Measurements from ENCODE around the gene FBLN2.
"Not testable (repeated sequence)": the region's sequence is repeated elsewhere in the genome, so short reads cannot be mapped to it uniquely, and the experiment has no call there.

Gene FBLN2

DNA sequence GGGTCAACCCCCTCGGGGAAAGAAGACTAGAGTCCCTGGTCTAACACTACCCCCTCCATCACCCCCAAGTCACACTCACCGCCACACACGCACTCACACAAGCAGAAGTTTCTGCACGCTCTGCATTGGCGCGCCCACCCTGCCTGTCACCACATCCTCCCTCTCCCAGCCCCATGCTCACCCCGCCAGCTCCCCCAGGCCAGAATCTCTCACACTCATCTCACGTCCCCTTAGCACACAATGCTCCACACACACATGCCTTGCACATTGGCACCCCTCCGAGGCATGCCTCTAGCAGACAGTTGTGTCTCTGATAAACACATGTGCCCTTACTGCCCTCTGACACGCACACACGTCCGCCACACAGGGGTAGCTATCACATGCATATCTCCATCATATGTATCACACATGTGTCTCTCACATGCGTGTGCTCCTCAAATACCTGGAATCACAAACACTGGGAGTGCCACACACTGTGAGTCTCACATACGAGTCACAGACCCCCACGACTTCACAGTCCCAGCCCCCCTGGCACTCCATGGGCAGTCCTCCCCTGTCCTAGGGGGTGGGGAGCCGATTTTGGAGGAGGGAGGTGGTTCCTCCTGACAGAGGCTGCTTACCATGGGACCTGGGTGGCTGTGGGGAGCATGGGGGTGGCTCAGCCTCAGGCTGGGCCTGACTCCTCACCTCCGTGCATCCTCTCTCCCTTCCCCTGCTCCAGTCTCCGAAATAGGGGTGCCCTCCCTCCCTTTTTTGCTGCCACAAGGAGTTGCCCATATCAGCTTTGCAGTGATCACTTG lies 898 bp downstream of the FBLN2 start:
- no peak for DNase-seq (ENCODE audit: low read depth, low spot score)

DNA sequence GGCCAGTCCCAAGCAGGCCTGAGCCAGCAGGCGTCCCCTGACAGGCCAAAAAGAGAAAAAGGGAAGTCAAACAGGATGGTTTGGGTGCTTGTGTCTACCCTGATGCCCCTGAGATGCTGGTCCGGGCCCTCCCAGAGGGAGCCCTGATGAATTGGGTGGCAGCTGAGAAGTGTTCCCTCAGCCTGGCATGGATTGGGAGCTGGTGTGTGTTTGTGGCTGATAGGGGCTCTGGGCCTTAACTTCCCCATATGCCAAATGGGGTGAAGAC lies 1.4 kb downstream of the FBLN2 start:
- no peak for DNase-seq (ENCODE audit: low read depth, low spot score)

DNA sequence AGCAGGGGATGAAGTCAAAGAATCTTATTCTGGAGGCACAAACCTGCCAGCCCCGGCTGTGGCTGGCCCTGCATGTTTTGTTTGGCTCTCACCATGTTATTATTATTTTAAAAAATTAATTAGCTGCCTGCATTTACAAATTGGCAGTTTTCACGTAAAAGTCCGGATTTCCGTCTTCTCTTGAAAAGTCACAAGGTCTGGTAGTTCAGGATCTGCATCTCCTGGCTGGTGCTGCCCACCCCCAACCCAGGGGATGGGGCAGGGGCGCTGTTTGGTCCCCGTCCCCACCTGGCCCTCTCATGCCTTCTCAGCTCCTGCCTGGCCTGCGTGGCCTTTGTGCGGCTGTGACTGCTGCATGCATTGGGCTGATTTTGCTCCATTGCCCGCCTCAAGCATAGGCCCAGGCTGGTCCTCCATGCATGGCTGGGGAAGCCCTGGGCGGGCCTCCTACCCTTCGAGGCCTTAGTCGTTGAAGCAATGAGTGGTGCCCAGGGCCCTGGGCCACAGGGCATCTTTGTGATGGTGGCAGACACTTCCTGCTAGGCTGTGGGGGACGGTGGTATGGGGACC lies 2.0 kb downstream of the FBLN2 start:
- DNase-seq (ENCODE audit: low read depth, low spot score): no peak

DNA sequence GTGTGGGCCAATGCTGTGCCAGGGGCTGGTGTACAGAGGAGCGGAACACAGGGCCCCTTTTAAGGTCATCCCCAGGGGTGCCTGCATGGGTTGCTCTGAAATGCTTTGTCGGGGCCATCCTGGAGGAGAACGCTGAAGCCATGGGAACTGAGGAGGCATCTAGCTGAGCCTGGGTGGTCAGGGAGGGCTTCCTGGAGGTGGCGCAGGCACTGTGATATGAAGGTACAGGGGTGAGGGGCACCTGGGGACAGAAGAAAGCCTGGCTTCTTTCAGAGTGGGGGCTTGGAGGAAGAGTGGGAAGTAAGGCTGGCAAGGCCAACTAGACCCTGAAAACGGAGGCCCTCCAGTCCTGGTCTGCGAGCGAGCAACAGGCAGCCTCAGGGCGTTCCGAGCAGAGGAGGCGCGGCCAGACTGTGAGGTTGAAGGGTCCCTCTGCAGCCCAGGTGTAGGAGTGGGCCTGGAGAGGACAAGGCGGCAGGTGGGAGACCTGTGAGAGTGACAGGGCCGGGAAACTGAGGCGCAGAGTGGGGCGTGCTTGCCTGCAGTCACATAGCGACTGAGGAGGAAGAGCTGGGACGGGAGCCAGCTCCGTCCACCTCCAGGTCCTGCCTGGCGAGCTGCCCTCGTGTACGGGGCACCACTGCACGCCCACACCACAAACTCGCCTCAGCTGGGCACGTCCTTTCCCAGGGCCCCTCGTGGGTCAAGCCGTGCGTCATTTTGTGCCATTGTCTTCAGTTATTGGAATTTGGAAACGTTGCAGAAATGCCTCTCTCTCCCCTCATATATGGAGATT lies 4.1 kb downstream of the FBLN2 start:
- no peak for DNase-seq (ENCODE audit: low read depth, low spot score)

DNA sequence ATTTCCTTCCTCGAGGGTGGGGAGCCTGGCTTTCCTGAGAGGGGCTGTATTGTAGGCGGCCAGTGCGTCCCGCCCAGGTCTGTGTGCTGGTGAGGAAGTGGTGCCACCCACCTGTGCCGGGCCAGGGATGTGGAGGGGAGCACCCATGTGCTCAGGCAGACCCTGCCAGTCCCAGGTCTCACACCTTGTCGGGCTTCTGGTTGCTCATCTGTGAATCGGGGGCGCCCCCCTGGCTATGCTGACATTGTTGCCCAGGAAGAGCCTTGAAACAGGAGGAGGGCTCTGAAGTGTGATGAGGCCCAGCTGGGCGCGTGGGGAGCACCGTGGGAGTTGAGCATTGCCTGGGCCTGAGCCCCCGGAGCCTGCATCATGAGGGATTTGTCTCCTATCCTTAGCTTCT lies 4.8 kb downstream of the FBLN2 start:
- no peak for DNase-seq (ENCODE audit: low read depth, low spot score)

DNA sequence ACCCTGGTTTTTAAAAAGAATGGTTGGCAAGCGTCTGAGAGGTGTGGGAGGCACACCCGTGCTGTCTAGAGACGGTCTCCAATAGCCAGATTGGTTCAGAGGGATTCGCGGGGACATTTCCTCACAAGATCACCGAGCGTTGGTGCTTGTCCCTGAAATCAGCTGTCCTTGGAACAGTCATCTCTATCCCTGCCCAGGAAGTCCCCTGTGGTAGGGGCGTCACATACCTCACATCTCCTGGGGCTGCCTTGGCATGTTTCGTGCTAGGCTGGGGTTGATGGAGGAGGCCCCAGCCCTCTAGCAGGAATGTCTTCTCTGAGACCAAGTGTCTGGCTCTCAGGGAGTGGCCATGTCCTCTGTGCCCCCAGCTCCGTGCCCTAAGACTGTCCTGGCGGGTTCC lies 6.8 kb downstream of the FBLN2 start:
- DNase-seq (ENCODE audit: low read depth, low spot score): no peak

DNA sequence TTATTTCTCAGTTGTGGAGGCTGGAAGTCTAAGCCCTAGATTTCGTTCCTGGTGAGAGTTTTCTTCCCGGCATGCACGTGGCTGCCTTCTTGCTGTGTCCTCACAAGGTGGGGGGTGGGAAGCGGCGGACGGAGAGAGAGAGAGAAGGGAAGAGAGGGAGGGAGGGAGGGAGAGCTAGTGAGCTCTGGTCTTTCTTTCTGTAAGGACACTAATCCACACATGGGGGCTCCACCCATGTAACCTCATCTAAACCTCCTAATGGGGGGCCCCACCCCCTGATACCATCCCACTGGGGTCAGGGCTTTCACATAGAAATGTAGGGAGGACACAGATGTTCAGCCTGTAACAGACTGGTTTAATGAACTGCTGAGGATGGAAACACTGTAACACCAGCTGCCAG lies 7.3 kb downstream of the FBLN2 start:
- DNase-seq (ENCODE audit: low read depth, low spot score): no peak

DNA sequence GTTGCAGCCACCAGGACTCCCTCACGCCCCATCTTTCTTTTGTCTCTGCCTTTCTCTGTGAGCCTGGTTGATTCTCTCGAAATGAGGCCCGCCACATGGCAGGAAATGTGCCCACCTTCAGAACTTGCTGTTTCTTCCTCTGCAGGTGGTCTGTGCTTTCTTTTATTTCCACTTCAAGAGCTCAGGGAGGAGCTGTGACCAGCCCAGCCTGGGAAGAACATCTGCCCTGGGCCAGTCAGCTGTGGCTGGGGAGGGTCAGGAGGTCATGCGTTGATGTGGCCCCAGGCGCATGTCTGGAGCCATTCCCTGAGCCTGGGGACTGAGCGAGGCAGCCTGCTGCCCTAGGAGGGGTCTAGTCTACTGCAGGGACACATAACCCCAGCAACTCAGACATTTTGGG lies 8.0 kb downstream of the FBLN2 start:
- DNase-seq (ENCODE audit: low read depth, low spot score): no peak

DNA sequence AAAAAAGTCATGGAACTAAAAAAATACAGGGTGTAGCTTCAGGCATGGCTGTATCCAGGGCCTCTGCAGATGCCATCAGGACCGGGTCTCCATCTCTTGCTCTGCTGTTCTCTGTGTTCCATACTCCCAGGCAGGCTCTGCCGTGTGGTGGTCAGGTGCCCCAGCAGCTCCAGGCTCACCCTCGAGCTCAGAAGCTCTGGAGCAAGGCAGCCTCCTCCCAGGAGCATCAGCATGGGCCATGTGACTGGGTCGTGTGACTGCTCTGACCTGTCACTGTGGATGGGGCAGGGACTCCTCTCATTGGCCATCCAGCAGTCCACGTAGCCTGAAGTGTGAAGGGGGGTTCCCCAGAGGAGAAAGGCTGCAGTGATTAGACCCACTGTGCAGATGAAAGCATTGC lies 8.5 kb downstream of the FBLN2 start:
- DNase-seq (ENCODE audit: low read depth, low spot score): no peak

DNA sequence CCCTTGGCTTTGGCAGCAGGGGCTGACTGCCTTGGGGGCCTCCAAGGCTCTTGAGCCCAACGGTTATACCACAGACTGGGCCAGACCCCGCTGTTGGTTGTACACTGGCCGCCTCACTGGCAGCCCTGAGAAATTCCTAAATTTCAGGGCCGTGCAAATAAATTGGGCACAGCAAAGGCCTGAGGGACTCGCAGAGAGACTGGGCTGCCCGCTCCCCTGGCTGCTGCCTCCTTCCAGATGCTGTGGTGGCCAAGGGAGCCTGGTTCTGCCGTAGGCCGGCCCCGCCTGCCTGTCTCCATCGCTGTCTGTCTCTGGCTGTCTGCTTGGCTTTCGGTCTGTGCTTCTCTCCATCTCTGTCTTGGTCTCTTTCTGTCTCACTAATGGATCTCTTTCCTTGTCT lies 9.0 kb downstream of the FBLN2 start:
- DNase-seq (ENCODE audit: low read depth, low spot score): no peak

DNA sequence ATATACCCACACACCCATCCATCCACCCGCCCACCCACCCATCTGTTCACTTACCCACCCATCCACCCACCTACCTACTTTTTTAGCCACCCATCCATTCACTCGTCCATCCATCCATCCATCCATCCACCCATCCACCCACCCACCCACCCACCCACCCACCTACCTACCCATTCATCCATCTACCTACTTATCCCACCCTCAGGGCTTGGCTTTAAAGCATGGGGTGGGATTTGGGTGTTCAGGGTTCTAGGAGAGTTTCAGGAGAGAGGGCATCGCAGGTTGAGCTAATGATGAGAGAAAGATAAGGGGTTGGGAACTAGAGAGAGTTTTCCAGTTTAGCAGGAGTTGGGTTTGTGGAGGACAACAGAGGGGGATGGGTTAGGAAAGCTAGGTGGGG lies 9.7 kb downstream of the FBLN2 start:
- DNase-seq (ENCODE audit: low read depth, low spot score): no peak

DNA sequence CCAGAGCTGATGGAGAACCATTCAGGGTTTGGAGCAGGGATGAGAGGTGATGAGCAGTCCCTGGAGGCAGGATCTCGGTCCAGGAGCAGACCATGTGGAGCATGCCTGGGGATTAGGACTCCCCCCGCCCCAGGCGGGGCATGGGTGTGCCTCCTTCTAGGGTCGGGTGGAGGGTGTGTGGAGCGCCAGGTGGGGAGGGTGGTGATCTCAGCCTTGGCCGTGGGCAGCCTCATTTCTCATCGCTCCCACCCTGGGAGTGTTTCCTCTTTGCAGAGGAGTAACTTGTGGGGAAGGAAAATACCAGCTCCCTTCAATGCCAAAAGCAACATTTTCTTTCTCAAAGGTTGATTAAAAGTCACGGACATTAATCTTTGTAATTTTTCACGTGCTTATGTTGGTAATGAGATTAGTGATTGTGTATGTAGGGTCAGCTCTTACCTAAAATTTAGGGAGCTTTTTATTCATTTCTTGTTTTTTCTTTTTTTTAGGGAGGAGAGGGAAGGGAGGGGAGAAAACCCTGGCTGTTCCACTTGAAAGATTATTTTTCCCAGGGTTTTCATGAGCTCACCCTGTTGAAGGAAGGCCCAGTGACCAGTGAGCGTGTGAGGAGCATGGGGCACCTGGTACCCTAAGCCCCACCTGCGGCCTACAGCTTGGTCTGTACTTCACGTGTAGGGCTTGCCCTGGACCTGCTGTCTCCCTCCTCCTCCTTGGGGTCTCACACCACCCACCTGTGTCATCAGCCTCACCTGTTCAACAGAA lies 11.0 kb downstream of the FBLN2 start:
- no peak for DNase-seq (ENCODE audit: low read depth, low spot score)

DNA sequence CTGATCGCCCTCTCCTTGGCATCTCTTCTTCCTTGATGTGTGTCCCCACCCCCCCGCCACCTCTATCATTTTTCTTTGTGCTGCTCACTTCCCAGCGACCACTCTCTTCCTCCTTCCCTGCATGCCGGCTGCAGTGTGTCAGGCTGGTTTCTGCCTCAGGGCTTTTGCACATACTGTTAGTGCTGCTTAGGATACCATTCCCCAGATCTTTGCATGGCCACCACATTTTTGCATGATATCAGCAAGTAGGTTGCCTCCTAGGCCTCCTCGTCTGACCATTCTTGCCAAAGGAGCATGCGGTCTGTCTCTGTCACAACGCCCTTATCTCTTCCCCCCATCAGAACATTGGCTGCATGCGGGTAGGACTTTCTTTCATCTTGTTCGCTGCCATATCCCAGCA lies 12.5 kb downstream of the FBLN2 start:
- DNase-seq (ENCODE audit: low read depth, low spot score): no peak

DNA sequence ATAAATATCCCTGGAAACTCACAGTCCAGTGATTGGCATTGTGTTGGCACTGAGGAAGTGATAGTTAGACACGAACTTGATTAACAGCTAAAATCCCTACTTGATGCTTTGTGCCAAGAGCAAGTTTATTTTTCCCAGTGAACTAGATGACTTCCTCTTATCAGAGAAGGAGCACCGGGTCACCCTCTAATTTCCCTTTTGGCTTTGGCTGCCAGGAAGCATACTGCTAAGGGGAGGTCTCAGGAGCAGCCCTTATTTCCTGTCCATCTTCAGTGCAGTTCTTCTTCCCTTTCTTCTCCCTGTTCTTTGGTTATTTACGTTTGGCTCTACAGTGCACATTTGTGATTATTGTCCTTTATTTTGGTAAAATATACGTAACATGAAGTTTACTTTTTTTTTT lies 13.0 kb downstream of the FBLN2 start:
- DNase-seq (ENCODE audit: low read depth, low spot score): no peak

DNA sequence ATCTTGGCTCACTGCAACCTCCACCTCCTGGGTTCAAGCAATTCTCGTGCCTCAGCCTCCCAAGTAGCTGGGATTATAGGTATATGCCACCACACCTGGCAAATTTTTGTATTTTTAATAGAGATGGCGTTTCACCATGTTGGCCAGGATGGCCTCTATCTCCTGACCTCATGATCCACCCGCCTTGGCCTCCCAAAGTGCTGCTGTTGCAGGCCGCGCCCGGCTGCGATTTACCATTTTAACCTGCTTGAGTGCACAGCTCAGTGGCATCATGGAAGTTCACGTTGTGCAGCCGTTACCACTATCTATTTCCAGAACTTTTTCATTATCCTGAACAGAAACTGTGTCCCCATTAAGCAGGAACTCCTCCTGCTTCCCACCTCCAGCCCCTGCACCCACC lies 13.5 kb downstream of the FBLN2 start:
- not testable (repeated sequence) for DNase-seq (ENCODE audit: low read depth, low spot score)

DNA sequence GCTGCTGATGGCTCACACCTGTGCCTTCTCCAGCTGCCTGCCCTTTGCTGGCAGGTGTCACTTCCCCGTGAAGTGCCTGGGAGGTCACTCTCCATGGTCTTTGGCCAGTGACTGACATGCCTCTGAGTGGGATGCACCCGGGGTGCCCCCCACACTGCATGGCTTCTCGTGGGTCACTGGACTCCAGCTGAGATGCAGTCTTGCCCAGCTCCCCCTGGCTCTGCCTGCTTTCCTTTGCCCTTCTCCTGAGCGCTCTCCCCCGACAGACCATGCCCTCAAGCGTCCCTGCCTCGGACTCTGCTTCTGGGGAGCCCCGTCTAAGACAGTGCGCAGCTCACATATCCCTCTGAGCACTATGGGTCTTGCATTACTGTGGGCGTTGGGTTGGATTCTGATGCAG lies 14.4 kb downstream of the FBLN2 start:
- no peak for DNase-seq (ENCODE audit: low read depth, low spot score)

DNA sequence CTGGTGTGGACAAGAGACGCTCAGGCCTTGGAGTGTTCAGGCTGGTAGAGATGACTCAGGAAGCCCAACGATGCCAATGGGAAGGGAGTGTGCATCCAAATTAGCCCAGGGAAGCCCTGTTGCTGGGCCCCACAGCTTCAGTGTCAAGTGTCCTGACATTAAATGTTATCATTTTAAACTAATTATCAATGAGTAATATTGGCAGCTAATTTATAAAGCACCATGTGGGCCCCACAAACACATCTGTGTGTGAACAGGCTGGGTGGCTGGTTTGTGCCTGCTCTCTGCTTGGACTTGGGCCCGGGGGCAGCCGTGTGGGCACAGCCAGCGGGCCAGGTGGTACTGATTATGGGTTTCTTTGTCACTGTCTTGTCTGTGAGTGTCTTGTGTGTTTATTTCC lies 15.0 kb downstream of the FBLN2 start:
- no peak for DNase-seq (ENCODE audit: low read depth, low spot score)

DNA sequence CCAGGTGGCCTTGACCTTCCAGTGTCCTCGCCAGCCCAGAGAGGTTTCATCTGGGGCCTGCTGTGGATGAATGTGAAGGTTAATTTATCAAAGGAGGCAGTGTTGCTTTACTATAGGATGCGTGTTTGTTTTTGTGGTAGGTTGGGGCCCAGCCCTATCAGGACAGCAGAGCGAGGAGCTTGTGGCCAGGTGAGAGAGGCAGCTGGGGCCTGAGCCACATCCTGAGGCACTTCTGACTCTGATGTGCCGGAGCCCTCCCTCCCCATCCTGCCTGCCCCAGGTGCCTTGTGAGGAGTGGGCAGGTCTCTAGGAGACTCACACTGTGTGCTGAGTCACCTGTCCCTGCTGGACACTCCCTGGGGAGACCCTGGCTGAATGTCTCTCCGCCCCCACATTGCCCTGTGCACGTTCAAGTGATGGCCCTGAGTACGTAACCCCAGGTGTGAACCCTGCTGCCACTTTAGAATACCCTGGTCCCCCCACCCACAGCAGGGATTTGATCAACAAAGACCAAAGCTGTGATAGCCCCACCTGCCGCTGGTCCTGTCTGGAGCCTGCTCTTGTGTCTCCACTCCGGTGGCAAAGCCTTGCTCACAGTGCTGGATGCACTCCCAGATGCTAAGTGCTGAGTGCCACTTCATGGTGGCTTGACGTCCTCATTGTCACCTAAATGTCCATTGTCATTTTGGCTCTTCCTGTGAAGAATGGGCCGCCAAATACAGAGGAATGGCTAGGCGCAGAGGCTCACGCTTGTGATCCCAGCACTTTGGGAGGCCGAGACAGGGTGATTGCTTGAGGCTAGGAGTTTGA lies 16.0 kb downstream of the FBLN2 start:
- DNase-seq (ENCODE audit: low read depth, low spot score): no peak

DNA sequence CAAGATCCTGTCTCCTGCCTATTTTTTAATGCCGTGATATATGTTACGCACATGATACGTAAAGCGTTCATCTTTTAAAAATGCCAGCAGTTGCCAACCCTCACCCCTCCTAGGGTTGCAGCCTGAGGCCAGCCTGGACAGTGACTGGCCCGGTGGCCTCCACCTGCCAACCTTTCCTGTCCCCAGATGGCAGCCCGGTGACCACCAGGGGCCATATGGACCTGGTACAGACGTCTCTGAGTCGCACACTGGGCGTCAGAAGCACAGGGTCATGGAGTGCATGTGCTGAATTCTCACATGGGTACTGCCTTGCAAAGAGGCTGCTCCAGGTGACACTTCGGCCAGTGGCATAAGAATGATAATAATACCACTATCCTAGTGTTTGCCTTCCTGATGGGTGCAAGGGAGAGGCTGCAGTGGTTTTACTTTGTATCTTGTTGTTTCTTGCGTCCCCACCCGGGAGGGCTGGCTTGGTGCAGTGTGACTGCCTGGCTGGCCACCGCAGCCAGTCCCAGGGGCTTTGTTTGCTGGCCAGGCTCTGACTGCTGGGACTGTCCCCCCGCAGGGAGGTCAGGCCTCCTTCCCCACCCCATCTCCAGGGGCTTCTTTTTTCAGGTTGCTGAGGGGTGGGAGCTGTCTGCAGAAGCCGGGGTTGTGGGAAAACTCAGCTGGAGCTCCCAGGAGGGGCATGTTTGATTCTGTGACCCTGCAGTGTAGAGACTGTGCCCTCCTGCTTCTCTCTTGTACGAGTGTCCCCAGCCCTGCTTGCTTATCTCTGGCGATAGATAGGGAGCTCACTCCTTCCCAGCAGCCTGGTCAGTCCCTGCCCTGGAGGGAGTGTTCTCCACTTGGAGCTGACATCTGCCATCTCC lies 16.9 kb downstream of the FBLN2 start:
- DNase-seq (ENCODE audit: low read depth, low spot score): no peak

DNA sequence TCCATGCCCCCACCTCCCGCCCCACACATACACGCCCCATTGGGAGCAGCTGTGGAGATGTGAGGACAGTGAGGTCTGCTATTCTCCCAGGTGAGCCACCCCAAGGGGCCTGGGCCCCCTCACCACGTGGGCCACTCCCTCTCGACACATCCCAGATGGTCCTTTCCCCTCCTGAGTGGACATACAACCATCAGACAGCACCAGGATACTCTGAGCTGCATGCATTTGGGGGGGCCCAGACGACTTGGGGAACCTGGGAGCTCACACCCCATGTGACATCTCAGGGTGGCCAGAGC lies 17.5 kb downstream of the FBLN2 start:
- no peak for DNase-seq (ENCODE audit: low read depth, low spot score)

DNA sequence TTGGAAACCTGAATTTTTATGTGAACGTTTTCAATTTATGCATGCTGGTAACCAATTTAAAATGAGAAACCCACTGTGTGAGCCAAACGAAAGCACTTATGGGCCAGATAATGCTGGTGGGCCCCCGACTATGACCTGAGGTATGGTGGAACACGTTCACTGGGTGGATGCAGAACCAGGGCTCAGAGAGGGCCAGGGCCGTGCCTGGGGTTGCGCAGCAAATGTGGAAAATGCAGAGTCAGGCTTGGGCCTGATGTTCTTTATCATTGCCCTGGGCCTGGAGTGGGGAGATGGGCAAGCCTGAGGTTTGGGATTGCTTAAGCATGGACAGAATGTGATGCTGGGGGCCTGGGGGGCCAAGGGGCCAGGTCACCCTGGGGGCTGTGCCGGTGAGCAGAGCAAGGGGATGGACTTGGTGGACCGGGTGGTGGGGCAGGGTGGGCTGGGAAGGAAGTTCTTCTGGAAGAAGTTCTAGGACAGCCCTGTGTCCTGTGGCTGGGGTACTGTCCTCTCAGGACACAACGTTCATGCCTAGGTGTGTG lies 17.9 kb downstream of the FBLN2 start:
- DNase-seq (ENCODE audit: low read depth, low spot score): no peak
